ENCODE measurements around the gene TRMT11.

TRMT11 gene

GRCh38 chr6:125943528-125944433, 42.6 kb upstream of the TRMT11 start:
- TF ChIP-seq CREB1 (IDR thresholded peaks at IDR 0.05; ENCODE audit: low read depth) (no peak), MAX (IDR thresholded peaks at IDR 0.05) (no peak), TAF1 (IDR thresholded peaks at IDR 0.05; ENCODE audit: low read depth) (no peak), NFIC (IDR thresholded peaks at IDR 0.05) (no peak), TEAD4 (IDR thresholded peaks at IDR 0.05) (no peak), FOXM1 (IDR thresholded peaks at IDR 0.05; ENCODE audit: borderline replicate concordance, low read depth) (no peak), USF1 (IDR thresholded peaks at IDR 0.05) (no peak), EP300 (IDR thresholded peaks at IDR 0.05; ENCODE audit: borderline replicate concordance) (no peak)

- no peak for TF ChIP-seq ZBTB7A (IDR thresholded peaks at IDR 0.05; ENCODE audit: low read depth)
- no peak for TF ChIP-seq EP300 (IDR thresholded peaks at IDR 0.05; ENCODE audit: borderline replicate concordance)
- TF ChIP-seq CREB1 (IDR thresholded peaks at IDR 0.05; ENCODE audit: low read depth): no peak
- no peak for TF ChIP-seq RAD21 (IDR thresholded peaks at IDR 0.05; ENCODE audit: low read depth)
- TF ChIP-seq TAF1 (IDR thresholded peaks at IDR 0.05; ENCODE audit: low read depth): no peak
- TF ChIP-seq TCF12 (IDR thresholded peaks at IDR 0.05; ENCODE audit: low read depth): no peak
- TF ChIP-seq TEAD4 (IDR thresholded peaks at IDR 0.05): no peak
- TF ChIP-seq YY1 (IDR thresholded peaks at IDR 0.05; ENCODE audit: low read depth): no peak
- TF ChIP-seq MAX (IDR thresholded peaks at IDR 0.05): no peak
- TF ChIP-seq FOXM1 (IDR thresholded peaks at IDR 0.05; ENCODE audit: borderline replicate concordance, low read depth): no peak
- no peak for TF ChIP-seq CEBPB (IDR thresholded peaks at IDR 0.05)
- no peak for TF ChIP-seq REST (IDR thresholded peaks at IDR 0.05; ENCODE audit: low read depth)
- no peak for TF ChIP-seq NFIC (IDR thresholded peaks at IDR 0.05)
- no peak for TF ChIP-seq EGR1 (IDR thresholded peaks at IDR 0.05)
- no peak for TF ChIP-seq USF1 (IDR thresholded peaks at IDR 0.05)
These were observed 41.9 kb upstream of the TRMT11 start for GRCh38 chr6:125944434-125944816.

GRCh38 chr6:125944896-125945295, 41.4 kb upstream of the TRMT11 start:
- TF ChIP-seq TAF1 (IDR thresholded peaks at IDR 0.05; ENCODE audit: low read depth) (no peak), TCF12 (IDR thresholded peaks at IDR 0.05; ENCODE audit: low read depth) (no peak), CEBPB (IDR thresholded peaks at IDR 0.05) (no peak), TEAD4 (IDR thresholded peaks at IDR 0.05) (no peak), YY1 (IDR thresholded peaks at IDR 0.05; ENCODE audit: low read depth) (no peak), CREB1 (IDR thresholded peaks at IDR 0.05; ENCODE audit: low read depth) (no peak), REST (IDR thresholded peaks at IDR 0.05; ENCODE audit: low read depth) (no peak), MAX (IDR thresholded peaks at IDR 0.05) (no peak), RAD21 (IDR thresholded peaks at IDR 0.05; ENCODE audit: low read depth) (no peak), NFIC (IDR thresholded peaks at IDR 0.05) (no peak), EGR1 (IDR thresholded peaks at IDR 0.05) (no peak), FOXM1 (IDR thresholded peaks at IDR 0.05; ENCODE audit: borderline replicate concordance, low read depth) (no peak), EP300 (IDR thresholded peaks at IDR 0.05; ENCODE audit: borderline replicate concordance) (no peak), ZBTB7A (IDR thresholded peaks at IDR 0.05; ENCODE audit: low read depth) (no peak), USF1 (IDR thresholded peaks at IDR 0.05) (no peak)

- TF ChIP-seq CEBPB (IDR thresholded peaks at IDR 0.05): no peak
- no peak for TF ChIP-seq EP300 (IDR thresholded peaks at IDR 0.05; ENCODE audit: borderline replicate concordance)
- no peak for TF ChIP-seq REST (IDR thresholded peaks at IDR 0.05; ENCODE audit: low read depth)
- no peak for TF ChIP-seq ZBTB7A (IDR thresholded peaks at IDR 0.05; ENCODE audit: low read depth)
- TF ChIP-seq USF1 (IDR thresholded peaks at IDR 0.05): no peak
- no peak for TF ChIP-seq CREB1 (IDR thresholded peaks at IDR 0.05; ENCODE audit: low read depth)
- no peak for TF ChIP-seq NFIC (IDR thresholded peaks at IDR 0.05)
- TF ChIP-seq TEAD4 (IDR thresholded peaks at IDR 0.05): no peak
- TF ChIP-seq YY1 (IDR thresholded peaks at IDR 0.05; ENCODE audit: low read depth): no peak
- TF ChIP-seq RAD21 (IDR thresholded peaks at IDR 0.05; ENCODE audit: low read depth): no peak
- TF ChIP-seq TAF1 (IDR thresholded peaks at IDR 0.05; ENCODE audit: low read depth): no peak
- no peak for TF ChIP-seq FOXM1 (IDR thresholded peaks at IDR 0.05; ENCODE audit: borderline replicate concordance, low read depth)
- no peak for TF ChIP-seq MAX (IDR thresholded peaks at IDR 0.05)
- TF ChIP-seq EGR1 (IDR thresholded peaks at IDR 0.05): no peak
- TF ChIP-seq TCF12 (IDR thresholded peaks at IDR 0.05; ENCODE audit: low read depth): no peak
These were observed 40.8 kb upstream of the TRMT11 start for GRCh38 chr6:125945378-125946141.

Measured in Ishikawa (cell line).